ENCODE results near the gene SPSB3.

Gene SPSB3

GRCh38 chr16:1751946-1752345 is 30.4 kb downstream of the SPSB3 start:
- no peak for DNase-seq (ENCODE audit: low read depth)
- TF ChIP-seq CTCF (conservative IDR thresholded peaks at IDR 0.05; ENCODE audit: low read length), result no peak
- H3K4me3 ChIP-seq (ENCODE audit: low read length), result no peak overlapping the region

- no peak for TF ChIP-seq CTCF (conservative IDR thresholded peaks at IDR 0.05; ENCODE audit: low read length)
- no peak overlapping the region for H3K4me3 ChIP-seq (ENCODE audit: low read length)
- no peak for DNase-seq (ENCODE audit: low read depth)
Measured at GRCh38 chr16:1749152-1750117, 32.9 kb downstream of the SPSB3 start.

- no peak overlapping the region for H3K4me3 ChIP-seq (ENCODE audit: low read length)
- TF ChIP-seq CTCF (conservative IDR thresholded peaks at IDR 0.05; ENCODE audit: low read length), result no peak
- DNase-seq (ENCODE audit: low read depth), result no peak
Measured at GRCh38 chr16:1747934-1748333, 34.4 kb downstream of the SPSB3 start.

GRCh38 chr16:1746693-1747195 is 35.6 kb downstream of the SPSB3 start:
- TF ChIP-seq CTCF (conservative IDR thresholded peaks at IDR 0.05; ENCODE audit: low read length), result no peak
- H3K4me3 ChIP-seq (ENCODE audit: low read length), result no peak overlapping the region
- no peak for DNase-seq (ENCODE audit: low read depth)

GRCh38 chr16:1745900-1746692 is 36.3 kb downstream of the SPSB3 start:
- no peak for TF ChIP-seq CTCF (conservative IDR thresholded peaks at IDR 0.05; ENCODE audit: low read length)

GRCh38 chr16:1745181-1745899 is 37.0 kb downstream of the SPSB3 start:
- peak; percentile 79 for DNase-seq (ENCODE audit: low read depth)
- no peak for TF ChIP-seq CTCF (conservative IDR thresholded peaks at IDR 0.05; ENCODE audit: low read length)
- H3K4me3 ChIP-seq (ENCODE audit: low read length), result no peak overlapping the region

More at GRCh38 chr16:1745900-1746692, 36.3 kb downstream of the SPSB3 start:
- peak; percentile 57 for DNase-seq (ENCODE audit: low read depth)
- H3K4me3 ChIP-seq (ENCODE audit: low read length), result no peak overlapping the region

Measured in AG10803 (cell line).